Measurements from ENCODE around the gene FCHSD2. TPM values are rescaled to one million over a fixed set of nuclear protein-coding genes. Genes with fewer than 3 reads are reported as not detected.
"Not testable (repeated sequence)": the region's sequence is repeated elsewhere in the genome, so short reads cannot be mapped to it uniquely, and the experiment has no call there.

FCHSD2 gene
- total and polyA plus RNA-seq, 7 donors = 5.7 to 18.5 (median 9.7) TPM

DNA sequence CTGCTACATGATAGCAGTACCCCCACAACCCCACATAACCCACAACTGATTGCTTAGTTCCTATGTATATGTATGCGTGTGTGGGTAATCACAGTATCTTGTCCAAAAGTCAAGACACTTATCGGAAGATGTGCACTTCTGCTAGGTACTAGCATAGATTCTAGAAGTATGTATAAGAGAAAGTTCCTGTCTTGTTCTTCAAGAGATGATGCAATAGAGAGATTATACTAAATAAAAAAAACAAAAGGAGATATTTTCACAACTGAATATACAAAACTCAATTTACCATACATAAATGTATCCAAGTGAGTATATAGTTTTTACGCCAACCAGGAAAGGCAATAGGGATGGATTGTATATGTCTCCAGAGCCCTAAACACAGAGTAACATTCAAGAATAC lies 112.0 kb downstream of the FCHSD2 start:
- Histone ChIP-seq H3K4me1 (no peaks in the 10 kb centered on the region), H3K36me3 (ENCODE audit: insufficient read depth in 1 of 2, low read depth in 1 of 2) (no peaks in the 10 kb centered on the region), H3K27me3 (ENCODE audit: insufficient read depth in 3 of 3, low read length in 2 of 3) (no peaks in the 10 kb centered on the region), H3K27ac (no peak overlapping the region), H3K9me3 (peaks cover 4% of the 10 kb centered on the region), H3K4me3 (no peak overlapping the region)
- DNase-seq (no peak), ATAC-seq (no peak)
- TF ChIP-seq, protein P1, sequence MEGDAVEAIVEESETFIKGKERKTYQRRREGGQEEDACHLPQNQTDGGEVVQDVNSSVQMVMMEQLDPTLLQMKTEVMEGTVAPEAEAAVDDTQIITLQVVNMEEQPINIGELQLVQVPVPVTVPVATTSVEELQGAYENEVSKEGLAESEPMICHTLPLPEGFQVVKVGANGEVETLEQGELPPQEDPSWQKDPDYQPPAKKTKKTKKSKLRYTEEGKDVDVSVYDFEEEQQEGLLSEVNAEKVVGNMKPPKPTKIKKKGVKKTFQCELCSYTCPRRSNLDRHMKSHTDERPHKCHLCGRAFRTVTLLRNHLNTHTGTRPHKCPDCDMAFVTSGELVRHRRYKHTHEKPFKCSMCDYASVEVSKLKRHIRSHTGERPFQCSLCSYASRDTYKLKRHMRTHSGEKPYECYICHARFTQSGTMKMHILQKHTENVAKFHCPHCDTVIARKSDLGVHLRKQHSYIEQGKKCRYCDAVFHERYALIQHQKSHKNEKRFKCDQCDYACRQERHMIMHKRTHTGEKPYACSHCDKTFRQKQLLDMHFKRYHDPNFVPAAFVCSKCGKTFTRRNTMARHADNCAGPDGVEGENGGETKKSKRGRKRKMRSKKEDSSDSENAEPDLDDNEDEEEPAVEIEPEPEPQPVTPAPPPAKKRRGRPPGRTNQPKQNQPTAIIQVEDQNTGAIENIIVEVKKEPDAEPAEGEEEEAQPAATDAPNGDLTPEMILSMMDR (IDR thresholded peaks at IDR 0.05) = no peak
- intact Hi-C loops (cut with DNase I) = no loop called here
- WGBS, 3 donors = 97 to 100% (median 98%) methylated on average over 3 of the region's 3 CpGs

DNA sequence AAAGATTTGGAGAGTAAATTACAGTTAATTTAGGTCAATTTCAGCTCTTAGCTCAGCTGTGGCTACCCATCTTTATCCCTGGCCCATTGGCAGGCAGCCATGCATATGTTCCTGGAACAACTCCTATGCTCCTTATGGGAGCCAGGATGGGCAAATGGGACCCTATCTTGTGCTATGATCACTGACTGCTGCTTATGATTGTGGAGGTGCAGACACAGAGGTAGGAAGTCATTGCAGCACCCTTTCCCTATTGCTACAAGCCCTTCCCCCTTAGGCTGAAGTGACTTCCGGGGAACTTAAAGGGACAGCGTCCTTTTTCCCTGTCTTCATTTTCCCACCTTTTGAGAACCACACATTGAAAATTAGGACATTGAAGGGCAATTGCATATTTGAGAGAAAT lies 112.7 kb downstream of the FCHSD2 start:
- H3K4me3 ChIP-seq = no peak overlapping the region
- intact Hi-C loops (cut with DNase I) = no loop called here
- H3K4me1 ChIP-seq = no peaks in the 10 kb centered on the region
- 79 to 90% (median 86%) methylated on average over 2 of the region's 2 CpGs for WGBS, 3 donors
- H3K9me3 ChIP-seq = peaks cover 11% of the 10 kb centered on the region
- H3K36me3 ChIP-seq (ENCODE audit: insufficient read depth in 1 of 2, low read depth in 1 of 2) = no peaks in the 10 kb centered on the region
- no peak overlapping the region for H3K27ac ChIP-seq
- DNase-seq (no peak), ATAC-seq (no peak)
- TF ChIP-seq, protein P1 (IDR thresholded peaks at IDR 0.05) = no peak
- H3K27me3 ChIP-seq (ENCODE audit: insufficient read depth in 3 of 3, low read length in 2 of 3) = no peaks in the 10 kb centered on the region

DNA sequence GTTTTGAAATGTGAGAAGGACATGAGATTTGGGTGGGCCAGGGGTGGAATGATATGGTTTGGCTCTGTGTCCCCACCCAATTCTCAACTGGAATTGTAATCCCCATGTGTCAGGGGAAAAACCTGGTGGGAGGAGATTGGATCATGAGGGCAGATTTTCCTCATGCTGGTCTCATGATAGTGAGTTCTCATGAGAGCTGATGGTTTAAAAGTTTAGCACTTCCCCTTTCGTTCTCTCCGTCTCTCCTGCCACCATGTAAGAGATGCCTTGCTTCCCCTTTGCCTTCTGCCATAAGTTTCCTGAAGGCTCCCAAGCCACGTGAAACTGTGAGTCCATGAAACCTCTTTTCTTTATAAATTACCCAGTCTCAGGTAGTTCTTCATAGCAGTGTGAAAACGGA lies 113.5 kb downstream of the FCHSD2 start:
- Histone ChIP-seq H3K36me3 (ENCODE audit: insufficient read depth in 1 of 2, low read depth in 1 of 2) (no peaks in the 10 kb centered on the region), H3K27ac (no peak overlapping the region), H3K4me1 (no peaks in the 10 kb centered on the region), H3K27me3 (ENCODE audit: insufficient read depth in 3 of 3, low read length in 2 of 3) (no peaks in the 10 kb centered on the region), H3K4me3 (no peak overlapping the region), H3K9me3 (peaks cover 19% of the 10 kb centered on the region)
- ATAC-seq (no peak), DNase-seq (no peak)
- 80 to 95% (median 90%) methylated on average over 4 of the region's 4 CpGs for WGBS, 3 donors
- intact Hi-C loops (cut with DNase I) = no loop called here
- TF ChIP-seq, protein P1 (IDR thresholded peaks at IDR 0.05) = no peak

DNA sequence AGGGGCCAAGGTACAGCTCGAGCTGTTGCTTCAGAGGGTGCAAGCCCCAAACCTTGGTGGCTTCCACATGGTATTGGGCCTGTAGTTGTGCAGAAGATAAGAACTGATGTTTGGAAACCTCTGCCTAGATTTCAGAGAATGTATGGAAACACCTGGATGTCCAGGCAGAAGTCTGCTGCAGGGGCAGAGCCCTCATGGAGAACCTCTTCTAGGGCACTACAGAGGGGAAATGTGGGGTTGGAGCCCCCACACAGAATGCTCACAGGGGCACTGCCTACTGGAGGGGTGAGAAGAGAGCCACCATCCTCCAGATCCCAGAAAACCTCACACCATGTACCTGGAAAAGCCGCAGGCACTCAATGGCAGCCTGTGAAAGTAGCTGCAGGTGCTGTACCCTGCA lies 114.3 kb downstream of the FCHSD2 start:
- ATAC-seq; H3K27ac ChIP-seq; H3K4me3 ChIP-seq; intact Hi-C loops (cut with DNase I); H3K36me3 ChIP-seq (ENCODE audit: insufficient read depth in 1 of 2, low read depth in 1 of 2); H3K4me1 ChIP-seq; DNase-seq; H3K27me3 ChIP-seq (ENCODE audit: insufficient read depth in 3 of 3, low read length in 2 of 3): not testable (repeated sequence)
- peaks cover 21% of the 10 kb centered on the region for H3K9me3 ChIP-seq
- WGBS, 3 donors = 97 to 100% (median 100%) methylated on average over 2 of the region's 2 CpGs

DNA sequence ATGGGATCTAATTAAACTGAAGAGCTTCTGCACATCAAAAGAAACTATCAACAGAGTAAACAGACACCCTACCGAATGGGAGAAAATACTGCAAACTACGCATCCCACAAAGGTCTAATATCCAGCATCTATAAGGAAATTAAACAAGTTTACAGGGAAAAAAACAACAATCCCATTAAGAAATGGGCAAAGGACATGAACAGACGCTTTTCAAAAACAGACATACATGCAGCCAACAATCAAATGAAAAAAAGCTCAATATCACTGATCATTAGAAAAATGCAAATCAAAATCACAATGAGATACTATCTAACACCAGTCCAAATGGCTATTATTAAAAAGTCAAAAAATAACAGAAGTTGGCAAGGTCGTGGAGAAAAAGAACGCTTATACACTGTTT lies 117.5 kb downstream of the FCHSD2 start:
- intact Hi-C loops (cut with DNase I) = no loop called here
- peaks cover 21% of the 10 kb centered on the region for H3K9me3 ChIP-seq
- no peaks in the 10 kb centered on the region for H3K27me3 ChIP-seq (ENCODE audit: insufficient read depth in 3 of 3, low read length in 2 of 3)
- TF ChIP-seq, protein P1 (IDR thresholded peaks at IDR 0.05) = no peak
- ATAC-seq (no peak), DNase-seq (no peak)
- 94 to 98% (median 98%) methylated on average over 5 of the region's 5 CpGs for WGBS, 3 donors
- H3K4me3 ChIP-seq = no peak overlapping the region
- no peaks in the 10 kb centered on the region for H3K4me1 ChIP-seq
- no peak overlapping the region for H3K27ac ChIP-seq
- no peaks in the 10 kb centered on the region for H3K36me3 ChIP-seq (ENCODE audit: insufficient read depth in 1 of 2, low read depth in 1 of 2)
